Activated CD8-positive, alpha-beta T cell treated with anti-CD3 and anti-CD28 coated beads for 36 hours (primary cell): ENCODE results near the gene MTA3. TPM values are rescaled to one million over a fixed set of nuclear protein-coding genes. Genes with fewer than 3 reads are reported as not detected.

Source experiments
- ATAC-seq: fragments of 200-7000 bp; cut with Tn5 transposase; one replicate; pipeline ENCODE4 v1.10.0; 2021; ENCODE audit warnings: mild to moderate bottlenecking, moderate library complexity
- CTCF ChIA-PET: fragments of 350-600 bp; sonication (Branson Sonifier 250); formaldehyde crosslinking; loops from one replicate; lab custom pipeline; 2021; ENCODE audit warnings: antibody characterized with exemption; lab: Charles Lee
- POLR2A ChIA-PET: fragments of 350-600 bp; sonication (Branson Sonifier 250); formaldehyde crosslinking; loops from one replicate; lab custom pipeline; 2021; ENCODE audit warnings: antibody characterized with exemption; lab: Charles Lee
- DNase-seq: peaks from one replicate; pipeline ENCODE4 v3.0.0-alpha.2; 2020
- H3K27ac Mint-ChIP-seq: one replicate; pipeline ENCODE4 v1.8.0; 2021; ENCODE audit warnings: mild to moderate bottlenecking, mixed read lengths
- H3K27me3 Mint-ChIP-seq: one replicate; pipeline ENCODE4 v1.8.0; 2021; ENCODE audit warnings: mixed read lengths
- H3K36me3 Mint-ChIP-seq: one replicate; pipeline ENCODE4 v1.8.0; 2021; ENCODE audit warnings: low read depth, mixed read lengths
- H3K4me1 Mint-ChIP-seq: one replicate; pipeline ENCODE4 v1.8.0; 2021; ENCODE audit warnings: low read depth, mixed read lengths
- H3K4me3 Mint-ChIP-seq: one replicate; pipeline ENCODE4 v1.8.0; 2021; ENCODE audit warnings: mild to moderate bottlenecking, moderate library complexity, mixed read lengths
- H3K9me3 Mint-ChIP-seq: one replicate; pipeline ENCODE4 v1.8.0; 2021; ENCODE audit warnings: mixed read lengths
- intact Hi-C: fragments of 100-400 bp; cut with micrococcal nuclease; formaldehyde crosslinking; loops from one replicate; pipeline ENCODE4 v1.10.0; 2022
- total RNA-seq, 2 experiments: library from RNA; stranded (reverse); gene quantifications; one replicate each; pipeline ENCODE4 v1.2.3, GENCODE V29; 2021
- TF ChIP-seq, protein P1 (sequence below): fragments of 200-600 bp; IDR thresholded peaks from one replicate; pipeline ENCODE4 v1.8.0; 2022; ENCODE audit warnings: antibody characterized with exemption, mild to moderate bottlenecking

The MTA3 gene
- total RNA-seq, 2 experiments from 2014 or later = 32.6 to 35.9 TPM

DNA sequence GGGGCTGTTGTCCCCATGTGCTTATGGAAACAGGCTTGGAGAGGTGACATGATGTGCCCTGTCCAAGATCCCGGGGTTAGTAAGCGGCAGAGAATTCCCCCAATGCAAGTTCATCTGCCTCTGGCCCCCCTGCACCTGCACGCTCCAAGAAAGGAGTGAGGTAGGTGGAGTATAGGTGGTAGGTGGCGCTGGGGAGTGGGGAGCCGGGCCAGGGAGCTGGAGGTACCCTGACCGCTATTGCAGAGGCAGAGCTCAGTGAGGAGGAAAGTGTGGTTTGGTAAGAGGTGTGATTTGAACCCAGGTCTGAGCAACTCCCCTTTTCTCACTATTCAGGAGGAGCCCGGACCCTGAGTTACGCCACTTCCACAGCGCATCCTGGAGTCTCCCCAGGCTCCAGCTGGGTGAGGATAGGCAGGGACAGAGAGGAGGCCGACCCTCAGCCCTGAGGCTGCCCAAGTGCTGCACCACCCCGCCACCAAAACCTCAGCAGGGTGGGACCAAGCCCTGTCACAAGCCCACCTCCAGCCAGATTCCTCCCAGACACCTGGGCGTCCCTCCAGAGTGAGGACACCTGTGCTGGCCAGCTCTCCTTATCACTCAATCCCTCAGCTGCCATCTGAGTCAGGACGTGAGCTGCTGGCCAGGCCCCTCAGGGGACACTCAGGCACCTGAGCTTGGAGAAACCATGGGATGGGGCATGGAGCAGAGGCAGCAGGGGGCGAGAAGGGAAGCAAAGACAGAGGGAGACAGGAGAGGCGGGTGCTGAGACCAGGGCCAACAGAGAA is 218.3 kb downstream of the MTA3 start:
- DNase-seq (no peak), ATAC-seq (no peak)
- CTCF ChIA-PET = no interaction called here
- H3K9me3 Mint-ChIP-seq = no peaks in the 10 kb centered on the region
- intact Hi-C loops = no loop called here
- POLR2A ChIA-PET = interaction anchor here (1.1 kb wide), 1 partner anchor 23 kb away, joined by 4 read pairs; no protein-coding TSS in a partner anchor
- H3K4me1 Mint-ChIP-seq = peaks cover 9% of the 10 kb centered on the region
- TF ChIP-seq, protein P1, sequence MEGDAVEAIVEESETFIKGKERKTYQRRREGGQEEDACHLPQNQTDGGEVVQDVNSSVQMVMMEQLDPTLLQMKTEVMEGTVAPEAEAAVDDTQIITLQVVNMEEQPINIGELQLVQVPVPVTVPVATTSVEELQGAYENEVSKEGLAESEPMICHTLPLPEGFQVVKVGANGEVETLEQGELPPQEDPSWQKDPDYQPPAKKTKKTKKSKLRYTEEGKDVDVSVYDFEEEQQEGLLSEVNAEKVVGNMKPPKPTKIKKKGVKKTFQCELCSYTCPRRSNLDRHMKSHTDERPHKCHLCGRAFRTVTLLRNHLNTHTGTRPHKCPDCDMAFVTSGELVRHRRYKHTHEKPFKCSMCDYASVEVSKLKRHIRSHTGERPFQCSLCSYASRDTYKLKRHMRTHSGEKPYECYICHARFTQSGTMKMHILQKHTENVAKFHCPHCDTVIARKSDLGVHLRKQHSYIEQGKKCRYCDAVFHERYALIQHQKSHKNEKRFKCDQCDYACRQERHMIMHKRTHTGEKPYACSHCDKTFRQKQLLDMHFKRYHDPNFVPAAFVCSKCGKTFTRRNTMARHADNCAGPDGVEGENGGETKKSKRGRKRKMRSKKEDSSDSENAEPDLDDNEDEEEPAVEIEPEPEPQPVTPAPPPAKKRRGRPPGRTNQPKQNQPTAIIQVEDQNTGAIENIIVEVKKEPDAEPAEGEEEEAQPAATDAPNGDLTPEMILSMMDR = no peak
- no peaks in the 10 kb centered on the region for H3K36me3 Mint-ChIP-seq
- H3K27me3 Mint-ChIP-seq = peaks cover 24% of the 10 kb centered on the region
- no peak overlapping the region for H3K4me3 Mint-ChIP-seq
- H3K27ac Mint-ChIP-seq = no peak overlapping the region

DNA sequence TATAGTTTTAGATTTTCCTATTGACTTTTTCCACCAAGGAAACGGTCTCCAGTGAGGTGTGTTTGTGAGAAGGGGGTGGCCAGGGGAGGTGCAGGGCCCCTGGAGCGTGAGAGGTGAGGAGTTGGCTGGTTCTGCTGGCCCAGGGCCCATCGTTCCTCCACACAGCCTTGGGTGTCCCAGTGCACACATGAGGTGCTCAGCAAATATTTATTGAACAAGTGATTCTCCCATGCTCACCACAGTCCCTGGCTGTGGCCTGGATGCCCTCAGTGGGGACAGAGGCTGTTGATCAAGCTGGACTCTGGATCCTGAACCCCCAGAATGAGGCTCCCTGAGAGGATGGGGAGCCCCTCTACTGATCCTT is 219.0 kb downstream of the MTA3 start:
- H3K4me1 Mint-ChIP-seq = peaks cover 13% of the 10 kb centered on the region
- CTCF ChIA-PET = no interaction called here
- intact Hi-C loops = no loop called here
- no peak for ATAC-seq
- no peak overlapping the region for H3K4me3 Mint-ChIP-seq
- no peaks in the 10 kb centered on the region for H3K36me3 Mint-ChIP-seq
- DNase-seq = no peak
- H3K27me3 Mint-ChIP-seq = peaks cover 28% of the 10 kb centered on the region
- H3K27ac Mint-ChIP-seq = no peak overlapping the region
- TF ChIP-seq, protein P1 = no peak
- no peaks in the 10 kb centered on the region for H3K9me3 Mint-ChIP-seq
- POLR2A ChIA-PET = interaction anchor here (1.1 kb wide), 1 partner anchor 22 kb away, joined by 4 read pairs; no protein-coding TSS in a partner anchor

DNA sequence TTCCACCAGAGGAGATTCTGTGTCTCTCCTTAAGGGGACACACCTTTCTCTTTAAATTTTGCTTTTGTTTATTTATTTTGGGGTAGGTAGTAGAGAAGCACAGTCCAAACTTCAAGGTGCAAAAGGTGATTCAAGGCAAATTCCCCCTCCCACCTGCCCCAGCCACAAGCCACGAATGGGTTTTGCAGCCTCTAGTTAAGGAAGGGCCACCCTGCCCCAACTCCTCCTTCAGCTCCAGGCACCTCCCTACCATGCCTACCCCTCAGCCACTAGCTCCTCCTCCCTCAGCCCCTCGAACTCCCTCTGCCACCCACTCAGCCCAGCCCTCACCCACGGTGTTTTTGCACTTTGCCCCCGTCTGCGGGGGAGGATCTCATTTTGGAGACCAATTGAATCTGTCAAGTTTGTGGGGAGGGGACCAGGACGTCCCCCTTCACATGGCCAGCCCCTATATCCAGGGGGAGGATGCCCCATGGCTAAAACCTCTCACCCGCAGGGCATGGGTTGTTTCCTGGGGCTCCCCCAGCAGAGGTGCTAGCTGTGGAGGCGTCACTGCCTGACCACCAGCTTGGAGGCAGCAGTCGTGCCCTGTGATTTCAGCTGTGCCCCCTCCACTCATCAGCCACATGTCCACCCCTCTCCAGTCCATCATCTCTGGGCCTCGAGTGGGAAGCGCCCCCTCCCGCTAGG is 219.5 kb downstream of the MTA3 start:
- Mint-ChIP-seq H3K27ac (no peak overlapping the region), H3K36me3 (no peaks in the 10 kb centered on the region), H3K9me3 (no peaks in the 10 kb centered on the region), H3K4me3 (no peak overlapping the region), H3K4me1 (peaks cover 13% of the 10 kb centered on the region), H3K27me3 (peaks cover 28% of the 10 kb centered on the region)
- DNase-seq (peak; percentile 68), ATAC-seq (peak; percentile 80)
- POLR2A ChIA-PET = interaction anchor here (1.8 kb wide), 1 partner anchor 23 kb away, joined by 4 read pairs; no protein-coding TSS in a partner anchor
- intact Hi-C loops = no loop called here
- TF ChIP-seq, protein P1 = no peak
- CTCF ChIA-PET = no interaction called here

DNA sequence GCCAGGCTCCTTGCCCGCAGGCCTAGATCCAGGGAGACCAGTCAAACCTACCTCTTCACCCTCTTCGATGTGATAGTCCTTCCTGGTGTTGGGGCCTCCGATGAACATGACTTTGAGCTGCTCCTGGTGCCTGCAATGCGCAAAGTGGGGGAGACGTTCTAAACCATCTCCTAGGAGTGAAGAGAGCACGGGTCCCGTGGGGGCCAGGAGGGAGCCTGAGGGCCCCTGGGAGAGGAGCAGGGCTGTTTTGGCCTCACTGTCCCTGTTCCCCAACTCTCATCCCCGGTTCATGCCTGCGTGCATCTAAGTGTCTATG is 220.0 kb downstream of the MTA3 start:
- DNase-seq (no peak), ATAC-seq (no peak)
- no peak overlapping the region for H3K27ac Mint-ChIP-seq
- ChIA-PET POLR2A (interaction anchor here (1.8 kb wide), 1 partner anchor 22 kb away, joined by 4 read pairs; no protein-coding TSS in a partner anchor), CTCF (no interaction called here)
- H3K4me3 Mint-ChIP-seq = no peak overlapping the region
- no peaks in the 10 kb centered on the region for H3K9me3 Mint-ChIP-seq
- intact Hi-C loops = no loop called here
- H3K4me1 Mint-ChIP-seq = peaks cover 16% of the 10 kb centered on the region
- peaks cover 31% of the 10 kb centered on the region for H3K27me3 Mint-ChIP-seq
- TF ChIP-seq, protein P1 = no peak
- no peaks in the 10 kb centered on the region for H3K36me3 Mint-ChIP-seq

DNA sequence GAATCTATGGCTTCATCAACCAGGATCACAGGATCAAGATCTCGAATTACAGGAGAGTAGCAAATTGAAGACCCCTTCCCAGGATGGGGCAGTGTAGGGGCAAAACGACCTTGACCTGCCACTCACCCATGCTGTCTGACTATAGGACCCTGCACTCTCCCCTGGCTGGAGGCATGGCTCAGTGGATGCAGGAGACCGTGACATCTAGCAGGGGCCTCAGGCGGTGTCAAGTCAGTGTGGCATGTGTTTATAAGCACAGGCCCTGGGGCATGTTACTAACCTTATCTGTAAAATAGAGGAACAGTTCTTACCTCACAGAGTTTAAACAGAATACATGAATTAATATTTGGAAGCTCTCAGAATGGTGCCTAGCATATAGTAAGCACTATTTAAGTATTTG is 220.4 kb downstream of the MTA3 start:
- POLR2A ChIA-PET = interaction anchor here (1.8 kb wide), 1 partner anchor 22 kb away, joined by 4 read pairs; no protein-coding TSS in a partner anchor
- TF ChIP-seq, protein P1 = no peak
- intact Hi-C loops = no loop called here
- Mint-ChIP-seq H3K27ac (no peak overlapping the region), H3K4me1 (peaks cover 21% of the 10 kb centered on the region), H3K27me3 (peaks cover 35% of the 10 kb centered on the region), H3K36me3 (no peaks in the 10 kb centered on the region), H3K9me3 (no peaks in the 10 kb centered on the region), H3K4me3 (no peak overlapping the region)
- DNase-seq (no peak), ATAC-seq (no peak)
- CTCF ChIA-PET = no interaction called here
